Fibroblast of mammary gland (primary cell): Measurements from ENCODE around the gene CAPN5.

ENCODE experiments used
- DNase-seq: peaks from one replicate; pipeline ENCODE4 v3.0.0-alpha.2; 2010; ENCODE audit warnings: low read depth
- H3K4me3 ChIP-seq: 2 replicates; pipeline ENCODE4 v1.5.1; 2011; ENCODE audit warnings: low read depth, mild to moderate bottlenecking, low read length, moderate library complexity; ENCODE audit not compliant: control insufficient read depth
- TF ChIP-seq, protein P1 (sequence below): conservative IDR thresholded peaks from 2 replicates; pipeline ENCODE4 v1.5.1; 2011; ENCODE audit warnings: low read depth, low read length, inconsistent platforms; ENCODE audit not compliant: control insufficient read depth, insufficient read depth

Gene CAPN5

DNA sequence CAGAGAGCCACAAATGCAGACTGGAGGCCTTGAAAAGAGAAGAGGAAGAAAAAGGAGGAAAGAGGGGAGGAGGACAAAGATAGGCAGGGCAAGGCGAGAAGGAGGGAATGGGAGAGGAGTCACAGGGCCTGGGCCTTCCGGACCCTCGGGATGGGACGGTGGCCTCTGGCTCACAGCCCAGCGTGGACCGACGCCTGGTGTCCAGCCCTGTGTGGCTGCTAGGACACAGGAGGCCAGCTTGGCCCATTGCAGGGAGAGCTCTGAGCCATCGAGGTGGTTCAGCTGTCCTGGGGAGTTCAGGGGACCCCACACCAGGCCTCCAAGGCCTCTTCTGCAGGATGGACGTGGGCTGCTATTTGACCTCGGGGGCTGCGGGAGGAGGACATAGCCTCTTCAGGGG lies 70.7 kb downstream of the CAPN5 start:
- no peak overlapping the region for H3K4me3 ChIP-seq
- DNase-seq = no peak
- TF ChIP-seq, protein P1, sequence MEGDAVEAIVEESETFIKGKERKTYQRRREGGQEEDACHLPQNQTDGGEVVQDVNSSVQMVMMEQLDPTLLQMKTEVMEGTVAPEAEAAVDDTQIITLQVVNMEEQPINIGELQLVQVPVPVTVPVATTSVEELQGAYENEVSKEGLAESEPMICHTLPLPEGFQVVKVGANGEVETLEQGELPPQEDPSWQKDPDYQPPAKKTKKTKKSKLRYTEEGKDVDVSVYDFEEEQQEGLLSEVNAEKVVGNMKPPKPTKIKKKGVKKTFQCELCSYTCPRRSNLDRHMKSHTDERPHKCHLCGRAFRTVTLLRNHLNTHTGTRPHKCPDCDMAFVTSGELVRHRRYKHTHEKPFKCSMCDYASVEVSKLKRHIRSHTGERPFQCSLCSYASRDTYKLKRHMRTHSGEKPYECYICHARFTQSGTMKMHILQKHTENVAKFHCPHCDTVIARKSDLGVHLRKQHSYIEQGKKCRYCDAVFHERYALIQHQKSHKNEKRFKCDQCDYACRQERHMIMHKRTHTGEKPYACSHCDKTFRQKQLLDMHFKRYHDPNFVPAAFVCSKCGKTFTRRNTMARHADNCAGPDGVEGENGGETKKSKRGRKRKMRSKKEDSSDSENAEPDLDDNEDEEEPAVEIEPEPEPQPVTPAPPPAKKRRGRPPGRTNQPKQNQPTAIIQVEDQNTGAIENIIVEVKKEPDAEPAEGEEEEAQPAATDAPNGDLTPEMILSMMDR = no peak

DNA sequence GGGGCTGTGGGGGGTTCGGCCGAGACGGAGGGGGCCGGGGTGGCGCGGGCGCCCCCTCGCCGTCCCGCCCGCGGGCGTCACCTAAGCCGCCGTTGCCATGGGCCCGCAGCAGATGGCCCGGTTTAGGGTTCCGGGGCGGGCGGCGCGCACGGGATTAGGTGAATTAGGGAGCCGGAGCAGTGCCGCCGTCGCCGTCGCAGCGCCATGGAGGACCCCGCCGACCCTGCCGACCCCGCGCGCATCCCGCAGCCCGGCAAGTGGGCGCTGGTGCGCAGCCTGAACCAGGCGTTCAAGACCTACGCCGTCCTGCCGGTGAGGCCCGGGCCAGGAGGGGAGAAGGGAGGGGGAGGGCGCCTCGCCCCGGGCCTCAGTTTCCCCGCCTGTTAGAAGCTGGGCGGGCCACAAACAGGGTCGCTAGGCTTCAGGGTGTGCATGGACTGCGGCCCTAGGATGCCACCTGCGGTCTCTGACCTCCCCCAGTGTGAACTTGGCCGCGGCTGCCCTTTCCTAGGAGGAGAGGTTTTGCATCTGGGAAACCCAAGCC lies 71.4 kb downstream of the CAPN5 start:
- DNase-seq = no peak
- TF ChIP-seq, protein P1 = no peak
- H3K4me3 ChIP-seq = no peak overlapping the region

DNA sequence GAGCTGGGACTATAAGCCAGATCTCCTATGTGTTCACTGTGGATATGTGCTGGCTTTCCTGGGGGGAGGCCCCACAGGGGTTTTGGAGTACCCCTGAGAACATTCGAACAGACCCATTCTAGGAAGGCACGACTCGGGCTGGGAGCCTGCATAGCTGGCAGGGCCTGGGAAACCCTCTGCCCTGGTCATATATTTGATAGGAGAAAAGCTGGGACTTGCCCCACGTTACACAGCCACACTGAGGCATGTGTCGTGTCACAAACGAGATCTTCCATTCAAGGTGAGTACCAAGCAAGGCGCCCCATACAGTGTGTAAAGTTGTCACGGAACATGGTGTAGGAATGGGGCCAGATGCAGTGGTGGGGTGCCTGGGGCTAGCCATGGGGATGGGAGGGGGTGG lies 72.4 kb downstream of the CAPN5 start:
- TF ChIP-seq, protein P1 = no peak

DNA sequence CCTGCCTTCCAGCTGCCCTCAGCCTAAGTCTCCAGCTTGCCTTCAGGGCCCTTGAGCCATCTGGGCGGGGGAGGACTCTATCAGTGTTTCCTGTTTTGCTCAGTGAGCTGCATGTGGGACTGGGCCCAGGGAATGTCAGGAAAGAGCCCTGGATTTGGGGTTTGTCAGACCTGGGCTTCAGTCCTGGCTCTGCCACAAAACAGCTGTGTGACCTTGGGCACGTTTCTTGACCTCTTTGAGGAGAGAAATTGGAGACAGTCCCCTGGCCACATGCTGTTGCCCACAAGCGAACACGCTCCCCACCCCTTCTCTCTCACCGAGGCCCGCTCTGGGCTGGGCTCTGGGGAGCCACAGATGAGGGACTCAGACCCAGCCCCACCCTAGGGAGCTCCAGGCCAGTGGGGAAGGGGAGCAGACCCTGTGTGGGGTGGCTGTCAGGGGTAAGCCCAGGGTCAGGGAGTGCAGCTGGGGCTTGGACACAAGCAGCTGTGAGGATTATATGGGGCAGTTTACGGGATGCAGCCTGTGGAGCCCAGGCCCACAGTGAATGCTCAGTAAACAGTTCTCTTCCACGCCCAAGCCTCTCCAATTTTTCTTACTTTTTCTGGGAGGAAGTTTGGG lies 73.6 kb downstream of the CAPN5 start:
- no peak overlapping the region for H3K4me3 ChIP-seq
- TF ChIP-seq, protein P1 = no peak
- peak; percentile 33 for DNase-seq

More for the DNA sequence above, 72.4 kb downstream of the CAPN5 start:
- DNase-seq = no peak
- H3K4me3 ChIP-seq = no peak overlapping the region

DNA sequence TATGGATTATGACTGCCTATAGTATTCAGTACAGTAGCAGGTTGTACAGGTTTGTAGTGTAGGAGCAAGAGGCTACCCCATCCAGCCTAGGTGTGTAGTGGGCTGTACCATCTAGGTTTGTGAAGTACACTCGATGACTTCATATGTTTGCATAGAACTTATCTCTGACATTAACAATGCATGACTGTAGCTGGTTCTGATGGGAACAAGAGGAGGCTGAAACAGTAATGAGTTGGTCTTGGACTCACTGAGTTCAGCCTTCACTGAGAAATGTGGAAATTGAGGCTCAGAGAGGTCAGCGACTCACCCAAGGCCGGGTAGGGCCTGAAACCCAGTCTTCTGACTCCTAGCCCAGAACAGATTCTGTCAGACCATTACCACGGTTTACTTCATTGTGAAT lies 74.3 kb downstream of the CAPN5 start:
- H3K4me3 ChIP-seq = no peak overlapping the region
- DNase-seq = peak; percentile 71
- TF ChIP-seq, protein P1 = no peak

DNA sequence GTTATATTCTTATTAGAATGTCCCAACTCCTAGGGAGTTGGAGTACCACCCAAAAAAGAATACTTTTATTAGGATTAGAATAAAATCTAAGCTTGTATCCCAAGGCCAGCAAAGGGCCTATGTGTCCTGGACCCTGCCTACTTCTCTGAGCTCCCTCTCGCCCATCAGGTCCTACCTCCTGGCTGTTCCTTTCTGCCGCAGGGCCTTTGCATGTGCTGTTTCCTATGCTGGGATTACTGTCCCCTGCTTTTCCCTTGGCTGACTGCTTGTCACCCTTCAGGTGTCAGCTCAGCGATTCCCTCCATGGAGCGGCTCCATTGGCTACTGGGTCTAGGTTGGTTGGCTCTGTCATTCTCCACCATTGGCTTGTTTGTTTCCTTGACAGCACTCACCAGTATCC lies 74.7 kb downstream of the CAPN5 start:
- no peak for DNase-seq
- no peak overlapping the region for H3K4me3 ChIP-seq
- TF ChIP-seq, protein P1 = no peak
